Measurements from ENCODE around the gene ARFIP1.

ARFIP1 gene

GRCh38 chr4:152957437-152958171, 177.8 kb downstream of the ARFIP1 start:
- no peak for TF ChIP-seq CTCF (IDR thresholded peaks at IDR 0.05; ENCODE audit: extremely low read depth, insufficient read depth, missing control alignments)
- DNase-seq (ENCODE audit: low spot score), result no peak
- in situ Hi-C loops (cut with MboI; ENCODE audit: low pct_unique_long_range_greater_than_20kb, low sequenced_read_pairs, unreplicated experiment), result no loop called here

- no peak for TF ChIP-seq CTCF (IDR thresholded peaks at IDR 0.05; ENCODE audit: extremely low read depth, insufficient read depth, missing control alignments)
- DNase-seq (ENCODE audit: low spot score), result no peak
- in situ Hi-C loops (cut with MboI; ENCODE audit: low pct_unique_long_range_greater_than_20kb, low sequenced_read_pairs, unreplicated experiment), result no loop called here
These were observed 179.3 kb downstream of the ARFIP1 start for GRCh38 chr4:152959080-152959479.

- DNase-seq (ENCODE audit: low spot score), result no peak
- TF ChIP-seq CTCF (IDR thresholded peaks at IDR 0.05; ENCODE audit: extremely low read depth, insufficient read depth, missing control alignments), result no peak
- in situ Hi-C loops (cut with MboI; ENCODE audit: low pct_unique_long_range_greater_than_20kb, low sequenced_read_pairs, unreplicated experiment), result no loop called here
These were observed 180.3 kb downstream of the ARFIP1 start for GRCh38 chr4:152960082-152960481.

GRCh38 chr4:152961014-152961772, 181.4 kb downstream of the ARFIP1 start:
- in situ Hi-C loops (cut with MboI; ENCODE audit: low pct_unique_long_range_greater_than_20kb, low sequenced_read_pairs, unreplicated experiment), result no loop called here
- DNase-seq (ENCODE audit: low spot score), result no peak
- TF ChIP-seq CTCF (IDR thresholded peaks at IDR 0.05; ENCODE audit: extremely low read depth, insufficient read depth, missing control alignments), result no peak

- in situ Hi-C loops (cut with MboI; ENCODE audit: low pct_unique_long_range_greater_than_20kb, low sequenced_read_pairs, unreplicated experiment), result no loop called here
These were observed 182.0 kb downstream of the ARFIP1 start for GRCh38 chr4:152961773-152962115.

More at GRCh38 chr4:152961773-152962115, 182.0 kb downstream of the ARFIP1 start:
- no peak for DNase-seq (ENCODE audit: low spot score)
- TF ChIP-seq CTCF (IDR thresholded peaks at IDR 0.05; ENCODE audit: extremely low read depth, insufficient read depth, missing control alignments), result no peak

Measured in GM13977 (cell line).